ENCODE measurements around the gene IGLL5.

IGLL5 gene

DNA sequence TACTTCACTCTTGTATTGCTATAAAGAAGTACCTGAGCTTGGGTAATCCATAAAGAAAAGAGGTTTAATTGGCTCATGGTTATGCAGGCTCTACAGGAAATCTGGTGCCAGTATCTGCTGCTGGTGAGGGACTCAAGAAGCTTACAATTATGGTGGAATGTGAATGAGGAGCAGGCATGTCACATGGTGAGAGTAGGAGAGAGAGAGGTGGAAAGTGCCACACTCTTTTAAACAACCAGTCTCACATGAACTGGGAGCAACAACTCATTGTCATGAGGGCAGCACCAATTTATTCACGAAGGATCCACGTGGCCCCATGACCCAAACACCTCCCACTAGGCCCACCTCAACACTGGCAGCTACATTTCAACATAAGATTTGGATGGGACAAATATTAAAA, 24.6 kb upstream of the IGLL5 start:
- DNase-seq (ENCODE audit: low read depth): no peak

DNA sequence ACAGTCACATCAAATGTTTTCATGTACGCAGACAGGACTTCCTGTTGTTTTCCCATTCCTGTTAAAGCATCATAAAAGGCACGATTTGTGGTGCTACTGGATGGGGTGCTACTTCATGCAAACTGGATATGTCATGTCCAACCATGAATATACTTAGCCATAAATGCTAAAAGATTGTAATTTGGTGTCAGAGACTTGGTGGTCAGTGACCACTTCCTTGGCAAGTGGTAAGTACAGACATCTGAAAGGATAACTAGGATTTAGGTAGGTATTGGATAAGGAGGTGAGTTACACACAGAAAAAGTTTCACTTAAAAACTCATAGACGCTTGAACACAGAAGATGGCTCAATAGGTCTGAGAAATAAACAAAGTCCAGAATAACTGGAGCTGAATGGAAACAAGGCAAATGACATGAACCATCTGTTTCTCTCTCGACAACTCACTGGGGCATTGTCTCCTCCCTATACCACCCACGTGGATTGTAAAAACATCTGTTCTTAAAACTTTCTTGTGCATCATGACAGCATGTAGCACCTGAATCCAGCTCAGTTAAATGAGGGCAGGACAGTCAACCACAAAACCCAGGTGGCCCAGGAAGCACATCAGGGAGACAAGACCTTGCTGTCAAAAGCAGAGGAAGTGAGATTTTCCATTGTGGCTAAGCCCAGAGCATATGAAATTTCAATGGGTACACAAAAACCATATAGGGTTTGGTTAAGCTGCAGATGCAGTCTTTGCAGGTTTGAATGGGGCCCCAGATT, 22.1 kb upstream of the IGLL5 start:
- no peak for DNase-seq (ENCODE audit: low read depth)

DNA sequence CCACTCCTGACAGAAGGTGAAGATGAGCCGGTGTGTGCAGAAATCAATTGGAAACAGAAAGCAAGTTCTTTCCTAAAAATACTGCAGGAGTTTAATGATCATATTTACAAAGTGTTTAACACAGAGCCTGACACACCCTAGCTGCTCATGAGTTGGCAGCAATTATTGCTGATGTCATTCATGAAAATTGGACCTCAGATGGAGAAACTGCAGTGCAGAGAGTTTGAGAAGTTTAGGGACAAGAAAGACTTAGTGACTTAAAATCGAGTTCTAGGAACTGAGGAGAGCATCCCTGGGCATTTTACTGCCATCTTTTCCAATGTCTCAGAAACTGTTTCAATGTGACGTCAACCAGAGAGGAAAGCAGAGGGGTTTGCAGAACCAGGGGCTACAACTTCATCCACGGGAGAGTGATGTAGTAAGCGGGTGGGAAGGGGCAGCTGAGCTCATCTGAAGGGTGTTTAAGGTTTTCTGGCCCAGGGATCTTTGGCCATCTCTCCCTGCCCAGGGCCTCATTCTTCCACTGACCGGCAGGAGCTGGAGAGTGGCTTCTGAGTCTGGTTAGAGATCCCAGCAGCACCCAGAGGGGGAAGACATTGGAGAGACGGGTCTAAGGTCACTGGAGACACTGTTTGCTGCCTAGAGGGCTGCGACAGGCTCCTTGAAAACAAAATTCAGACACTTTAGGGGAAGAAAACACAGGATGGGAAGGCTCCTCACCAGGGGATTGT, 21.1 kb upstream of the IGLL5 start:
- no peak for DNase-seq (ENCODE audit: low read depth)

DNA sequence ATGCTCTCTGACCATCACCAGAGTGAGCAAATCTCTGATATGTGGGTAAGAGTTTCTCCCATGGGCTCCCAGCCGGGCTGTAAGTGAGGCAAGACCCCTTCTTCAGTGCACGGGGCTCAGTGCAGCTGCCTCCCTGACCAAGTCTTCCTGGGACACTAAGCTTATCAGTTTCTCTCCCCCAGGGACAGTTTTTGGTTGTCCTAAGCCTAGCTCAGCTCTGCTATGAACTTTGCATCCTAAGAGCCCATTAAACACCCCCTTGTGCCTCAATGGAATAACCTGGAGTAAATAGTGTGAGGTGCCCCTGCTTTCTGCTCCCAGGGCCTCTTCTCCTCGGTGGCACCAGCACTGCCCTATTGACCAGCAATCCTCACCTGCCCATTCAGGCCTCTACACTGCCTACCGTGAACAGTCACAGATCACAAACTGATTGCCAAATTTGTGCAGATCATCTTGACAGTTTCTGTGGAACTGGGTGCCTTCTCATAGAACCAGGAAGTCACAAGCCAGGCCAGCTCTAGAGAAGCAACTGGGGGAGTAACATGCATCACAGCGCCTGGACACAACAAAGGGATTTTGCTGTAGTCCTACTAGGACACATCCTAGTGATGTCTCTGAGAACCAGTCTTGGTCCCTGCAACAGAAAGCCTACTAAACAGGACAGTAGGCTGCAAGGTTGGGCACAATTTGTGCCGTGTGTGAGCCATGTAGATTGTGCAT, 19.5 kb upstream of the IGLL5 start:
- DNase-seq (ENCODE audit: low read depth): no peak

DNA sequence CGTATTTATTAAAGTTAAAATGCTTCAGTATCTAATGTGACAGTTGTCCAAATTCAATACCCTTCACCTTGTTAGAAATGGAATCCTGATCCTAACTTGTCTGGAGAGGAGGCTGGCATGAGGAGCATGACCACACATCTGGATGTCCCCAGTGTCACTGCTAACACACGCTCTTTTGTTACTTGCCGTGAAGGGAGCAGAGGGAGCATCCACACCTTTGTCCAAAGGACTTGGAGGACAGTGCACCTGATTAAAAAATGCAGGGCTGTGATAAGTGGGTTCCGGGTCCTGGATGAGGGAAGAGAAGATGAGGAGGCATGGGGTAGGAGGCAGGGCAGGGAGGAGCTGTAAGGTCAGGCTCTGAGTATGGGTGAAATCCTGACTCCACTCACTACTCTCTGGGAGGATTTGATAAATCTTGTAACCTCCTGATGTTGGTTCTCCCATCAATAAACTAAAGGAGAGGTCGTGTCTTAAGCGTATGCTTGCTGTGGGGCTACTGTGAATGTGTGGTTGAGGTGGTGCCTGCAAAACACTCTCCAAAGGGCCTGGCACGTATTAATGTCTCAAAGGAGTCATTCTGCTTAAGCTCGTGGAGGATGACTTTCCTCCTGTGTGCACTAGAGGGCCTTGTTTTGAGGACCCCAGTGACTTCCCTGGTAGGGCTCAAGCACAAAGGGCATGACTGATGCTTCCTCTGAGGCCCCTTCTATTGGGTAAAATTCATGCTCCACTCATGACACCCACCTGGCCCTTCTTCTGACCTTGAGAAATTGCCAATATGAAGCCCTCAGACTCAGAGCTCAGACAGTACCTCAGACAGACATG, 16.8 kb upstream of the IGLL5 start:
- no peak for DNase-seq (ENCODE audit: low read depth)

DNA sequence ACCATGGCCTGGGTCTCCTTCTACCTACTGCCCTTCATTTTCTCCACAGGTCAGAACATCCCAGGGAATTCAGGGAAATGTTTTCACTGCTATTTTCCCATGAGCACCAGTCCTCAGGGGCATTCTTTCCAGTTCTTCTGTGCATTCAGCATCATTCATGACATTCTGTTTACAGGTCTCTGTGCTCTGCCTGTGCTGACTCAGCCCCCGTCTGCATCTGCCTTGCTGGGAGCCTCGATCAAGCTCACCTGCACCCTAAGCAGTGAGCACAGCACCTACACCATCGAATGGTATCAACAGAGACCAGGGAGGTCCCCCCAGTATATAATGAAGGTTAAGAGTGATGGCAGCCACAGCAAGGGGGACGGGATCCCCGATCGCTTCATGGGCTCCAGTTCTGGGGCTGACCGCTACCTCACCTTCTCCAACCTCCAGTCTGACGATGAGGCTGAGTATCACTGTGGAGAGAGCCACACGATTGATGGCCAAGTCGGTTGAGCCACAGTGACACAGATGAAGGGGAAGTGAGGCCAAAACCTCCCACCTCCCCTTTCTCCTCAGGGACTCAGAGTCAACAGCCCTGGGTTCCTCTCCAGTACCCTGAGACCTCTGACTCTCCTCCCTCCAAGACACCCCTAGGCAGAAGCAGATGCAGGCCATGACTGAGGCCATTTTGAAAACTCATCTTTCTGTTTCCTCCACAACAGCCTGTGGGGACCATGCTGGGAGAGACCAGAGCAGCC, 15.9 kb upstream of the IGLL5 start:
- DNase-seq (ENCODE audit: low read depth): no peak

DNA sequence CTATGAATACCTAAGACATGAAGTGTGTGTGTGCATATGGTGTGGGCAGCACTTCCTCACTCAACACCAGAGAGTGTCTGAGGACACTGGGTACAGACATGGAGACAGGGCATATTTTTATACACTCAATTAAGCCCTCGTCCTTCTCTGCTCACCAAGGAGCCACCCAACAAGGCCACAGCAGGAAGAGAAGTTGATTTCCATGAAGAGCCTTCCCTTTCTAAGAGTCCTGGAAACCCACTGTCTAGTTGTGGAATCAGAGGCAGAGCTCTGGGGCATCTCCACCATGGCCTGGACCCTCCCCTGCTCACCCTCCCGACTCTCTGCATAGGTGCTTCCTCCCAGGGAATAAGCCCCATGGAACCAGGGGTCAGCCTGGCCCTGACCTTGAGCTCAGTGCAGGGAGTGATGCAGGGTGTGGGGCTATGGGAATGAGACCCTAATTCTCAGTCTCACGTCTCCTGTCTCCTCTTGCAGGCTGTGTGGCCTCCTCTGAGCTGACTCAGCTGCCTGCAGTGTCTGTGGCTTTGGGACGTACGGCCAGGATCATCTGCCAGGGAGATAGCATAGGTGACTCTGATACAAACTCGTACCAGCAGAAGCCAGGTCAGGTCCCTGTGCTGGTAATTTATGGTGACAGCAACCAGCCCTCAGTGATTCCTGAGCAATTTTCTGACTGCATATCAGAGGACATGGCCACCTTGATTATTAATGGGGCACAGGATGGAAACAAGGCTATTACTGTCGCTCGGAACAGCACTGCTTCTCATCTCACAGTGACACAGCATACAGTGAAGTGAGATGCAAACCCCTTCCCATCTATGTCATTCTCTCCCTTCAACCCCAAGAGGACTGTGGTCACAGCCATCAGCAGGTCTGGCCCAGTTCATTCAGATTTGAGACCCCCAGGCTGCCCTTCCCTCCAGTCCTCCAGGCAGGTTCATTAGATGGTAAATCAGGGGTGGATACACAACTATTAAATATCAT, 14.6 kb upstream of the IGLL5 start:
- no peak for DNase-seq (ENCODE audit: low read depth)

DNA sequence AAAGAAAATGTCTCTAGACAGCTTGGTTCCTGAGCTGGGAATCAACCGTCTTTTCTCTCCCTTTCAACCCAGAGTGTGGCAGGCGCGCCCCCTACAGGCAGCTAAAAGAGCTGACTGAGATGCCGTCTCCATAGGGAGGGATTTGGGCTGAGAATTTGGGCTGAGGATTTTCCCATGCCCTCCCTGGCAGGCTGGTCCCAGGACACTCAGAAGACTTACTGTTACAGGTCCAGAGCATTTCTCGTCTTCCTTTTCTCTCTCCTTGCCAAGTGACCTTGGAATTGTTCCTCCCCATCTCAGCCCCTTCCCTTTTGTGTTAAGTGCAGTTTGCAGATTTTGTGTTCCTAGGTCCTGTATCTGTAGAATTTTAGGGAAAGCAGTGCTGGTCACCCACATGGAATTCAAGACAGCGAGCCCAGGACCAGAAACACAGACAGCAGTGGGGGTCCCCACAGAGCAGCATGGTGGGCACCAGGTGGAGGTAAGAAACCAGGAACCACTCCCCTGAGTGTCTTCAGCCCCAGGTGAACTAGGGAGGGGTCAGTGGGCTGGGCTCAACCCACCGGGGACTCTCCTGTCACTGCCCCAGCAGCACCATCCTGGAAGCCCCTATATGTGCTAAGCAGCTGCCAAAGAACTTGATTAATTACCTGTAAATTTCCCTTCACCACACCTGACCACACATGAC, 9.9 kb upstream of the IGLL5 start:
- DNase-seq (ENCODE audit: low read depth): peak; percentile 53

DNA sequence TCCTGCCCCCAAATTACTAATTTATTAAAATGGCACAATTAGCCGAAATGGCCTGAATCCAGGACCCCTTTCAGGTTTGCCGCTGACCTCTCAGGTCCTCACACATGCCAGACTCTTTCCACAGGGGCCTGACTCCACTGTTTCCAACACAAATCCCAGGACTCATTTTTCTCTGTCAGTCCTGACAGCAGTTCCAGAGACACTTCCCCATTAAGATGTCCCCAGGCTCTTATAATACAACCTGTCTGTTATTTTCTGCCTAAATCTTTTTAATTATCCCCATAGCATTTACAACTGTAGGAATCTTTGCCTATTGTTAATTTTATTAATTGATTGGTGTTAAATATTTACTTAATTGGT, 9.4 kb upstream of the IGLL5 start:
- DNase-seq (ENCODE audit: low read depth): no peak

DNA sequence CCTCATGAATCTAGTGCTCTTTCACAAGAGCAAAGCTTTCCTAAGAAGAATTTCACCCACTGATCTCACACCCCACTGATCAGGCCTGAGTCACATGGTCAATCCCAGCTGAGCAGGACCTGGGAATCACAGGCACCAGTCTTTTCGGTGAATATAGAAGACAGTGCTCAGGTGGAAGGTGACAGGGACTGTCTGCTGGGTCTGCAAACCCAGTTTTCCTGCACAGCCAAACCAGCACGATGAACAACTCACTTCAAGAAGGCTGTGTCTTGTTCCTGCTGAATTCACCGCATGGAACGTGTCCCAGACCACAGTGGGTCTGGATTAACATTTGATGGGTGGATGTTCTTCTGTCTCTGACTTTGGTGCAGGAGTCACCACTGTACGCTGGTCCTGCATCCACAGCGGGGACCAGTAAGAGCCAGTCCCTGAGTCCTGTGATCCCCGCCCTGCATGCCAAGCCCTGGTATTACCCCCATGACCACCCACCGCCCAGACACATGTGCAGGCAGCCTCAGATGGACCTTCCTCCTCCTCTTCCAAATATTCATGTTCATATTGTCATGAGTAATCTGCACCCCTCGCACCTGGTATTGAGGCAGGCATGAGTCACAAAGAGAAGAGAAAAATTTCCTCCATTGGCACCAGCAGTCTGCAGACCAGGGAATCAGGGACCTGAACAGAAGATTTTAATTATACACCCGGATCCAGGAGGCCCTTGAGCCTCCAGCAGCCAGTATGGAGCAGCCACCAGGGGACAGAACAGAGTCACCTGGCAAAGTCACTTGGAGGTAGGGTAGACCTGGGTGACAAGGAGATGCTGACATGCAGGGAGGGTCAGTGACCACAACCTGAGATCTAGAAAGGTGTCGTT, 8.6 kb upstream of the IGLL5 start:
- DNase-seq (ENCODE audit: low read depth): no peak

DNA sequence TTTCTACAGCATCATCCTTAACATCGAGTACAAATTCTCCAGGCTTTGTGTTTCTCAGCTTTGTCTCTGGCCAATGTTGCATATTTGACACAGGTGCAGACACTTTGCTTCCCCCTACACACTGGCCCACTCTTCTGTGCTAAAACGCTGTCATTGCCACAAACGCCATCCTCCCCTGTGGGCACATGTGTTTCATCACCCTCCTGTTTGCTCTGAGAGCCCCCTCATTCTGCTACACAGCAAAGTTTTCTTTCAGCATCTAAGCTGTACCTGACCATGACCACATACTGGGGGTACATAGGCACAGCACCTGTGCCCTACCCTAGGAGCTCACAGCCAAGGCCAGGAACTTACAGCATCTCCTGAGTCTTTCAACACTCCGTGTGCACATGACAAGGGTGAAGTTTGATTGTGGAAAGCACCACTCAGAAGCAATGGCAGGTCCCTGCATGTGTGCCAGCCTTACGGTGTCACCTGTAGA, 7.9 kb upstream of the IGLL5 start:
- DNase-seq (ENCODE audit: low read depth): no peak

DNA sequence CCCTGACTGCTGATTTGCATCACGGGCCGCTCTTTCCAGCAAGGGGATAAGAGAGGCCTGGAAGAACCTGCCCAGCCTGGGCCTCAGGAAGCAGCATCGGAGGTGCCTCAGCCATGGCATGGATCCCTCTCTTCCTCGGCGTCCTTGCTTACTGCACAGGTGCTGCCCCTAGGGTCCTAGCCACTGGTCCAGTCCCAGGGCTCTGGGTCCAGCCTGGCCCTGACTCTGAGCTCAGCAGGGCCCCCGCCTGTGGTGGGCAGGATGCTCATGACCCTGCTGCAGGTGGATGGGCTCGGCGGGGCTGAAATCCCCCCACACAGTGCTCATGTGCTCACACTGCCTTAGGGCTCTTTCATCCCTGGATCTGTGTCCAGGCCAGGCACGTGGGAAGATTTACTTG, 7.0 kb upstream of the IGLL5 start:
- DNase-seq (ENCODE audit: low read depth): no peak

DNA sequence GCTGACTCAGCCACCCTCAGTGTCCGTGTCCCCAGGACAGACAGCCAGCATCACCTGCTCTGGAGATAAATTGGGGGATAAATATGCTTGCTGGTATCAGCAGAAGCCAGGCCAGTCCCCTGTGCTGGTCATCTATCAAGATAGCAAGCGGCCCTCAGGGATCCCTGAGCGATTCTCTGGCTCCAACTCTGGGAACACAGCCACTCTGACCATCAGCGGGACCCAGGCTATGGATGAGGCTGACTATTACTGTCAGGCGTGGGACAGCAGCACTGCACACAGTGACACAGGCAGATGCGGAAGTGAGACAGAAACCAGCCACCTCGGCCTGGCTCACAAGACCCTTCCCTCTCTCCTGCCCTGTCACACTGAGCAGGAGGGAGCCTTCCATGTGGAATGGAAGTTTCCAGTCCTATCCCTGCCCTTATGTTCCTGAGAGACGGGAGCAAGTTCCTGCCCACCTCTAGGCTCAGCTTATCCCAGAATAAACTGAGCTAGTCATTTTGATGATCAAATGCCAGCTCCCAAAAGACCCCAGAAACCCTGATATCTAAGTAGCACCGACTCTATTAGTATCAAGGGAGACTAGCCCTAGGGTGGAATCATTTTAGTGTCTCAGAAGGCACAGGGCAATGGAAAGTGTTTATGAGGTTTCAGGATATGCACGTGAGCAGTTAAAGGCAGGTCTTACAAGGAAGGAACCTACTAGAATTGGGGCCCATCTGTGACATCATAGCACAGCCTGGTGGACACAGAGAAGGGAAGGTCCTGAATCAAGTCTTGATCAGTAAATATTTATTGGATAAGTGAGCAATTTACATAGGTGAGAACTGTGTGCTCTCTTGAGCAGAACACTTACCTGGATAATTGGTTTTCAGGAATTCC, 6.3 kb upstream of the IGLL5 start:
- DNase-seq (ENCODE audit: low read depth): no peak

DNA sequence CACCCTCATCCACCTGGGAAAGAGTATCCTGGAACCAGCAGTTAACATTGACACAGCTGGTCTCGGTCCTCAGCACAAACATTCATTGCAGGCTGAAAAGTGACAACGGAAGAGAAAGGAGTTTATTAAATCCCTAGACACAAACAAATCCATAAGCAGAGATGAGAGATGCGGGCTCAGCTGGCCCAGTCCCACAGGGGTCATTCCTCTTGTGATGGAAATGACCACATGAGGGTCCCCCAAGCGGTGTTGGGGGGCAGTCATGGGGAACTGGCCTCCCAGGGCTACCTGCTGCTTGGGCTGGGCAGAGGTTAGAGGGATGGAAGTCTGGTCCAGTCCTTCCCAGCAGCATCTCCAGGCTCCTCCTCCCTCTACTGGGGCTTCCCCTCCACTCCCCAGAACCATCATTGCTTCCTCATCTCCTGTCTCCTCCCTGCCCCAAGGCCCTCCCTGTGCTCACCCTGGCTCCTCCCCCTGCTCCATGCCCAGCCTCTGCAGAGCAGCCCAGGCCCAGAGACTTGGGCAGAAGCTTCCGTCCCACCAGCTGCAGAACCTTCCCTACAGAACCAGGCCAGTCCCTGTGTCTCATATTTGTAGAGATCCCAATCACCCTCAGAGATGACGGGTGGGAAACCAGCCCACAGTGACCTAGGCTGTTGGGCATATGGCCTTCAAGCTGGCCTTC, 5.4 kb upstream of the IGLL5 start:
- DNase-seq (ENCODE audit: low read depth): no peak

DNA sequence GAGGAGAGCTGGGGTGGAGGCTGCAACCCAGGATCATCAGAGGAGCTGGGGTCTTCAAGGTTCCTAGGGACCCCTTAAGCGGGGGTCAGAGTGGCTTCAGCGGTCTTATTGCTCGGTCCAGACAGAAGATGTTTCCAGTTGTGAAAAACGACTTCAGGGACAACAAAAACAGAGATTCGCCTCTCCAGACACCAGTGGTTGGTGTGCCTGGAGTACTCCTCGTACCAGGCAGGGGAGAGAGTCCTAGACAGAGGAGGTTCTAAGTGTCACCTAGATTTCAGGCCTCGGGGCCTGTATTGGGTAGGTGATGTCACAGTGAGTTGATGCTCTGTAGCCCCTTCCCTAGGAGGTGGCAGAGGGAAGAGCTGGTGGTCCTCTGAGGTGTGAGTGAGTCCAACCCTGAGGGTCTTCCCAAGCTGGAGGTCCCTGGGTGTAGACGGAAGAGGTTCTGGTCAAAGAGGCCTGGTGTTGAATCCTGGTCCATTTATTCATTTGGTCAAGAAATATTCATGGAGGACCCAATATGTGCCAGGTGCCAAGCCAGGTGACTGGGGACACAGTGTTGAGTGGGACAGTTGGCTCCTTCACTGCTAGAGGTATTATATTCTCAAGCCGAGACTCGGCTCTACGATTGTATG, 4.4 kb upstream of the IGLL5 start:
- DNase-seq (ENCODE audit: low read depth): no peak

Measured in stimulated activated CD8-positive, alpha-beta memory T cell treated with anti-CD3 and anti-CD28 coated beads, Interleukin-15, amount 100 ng/mL, for 24 hours (primary cell).